HepG2 (cell line): ENCODE results near the gene ENO2. TPM values are rescaled to one million over a fixed set of nuclear protein-coding genes. Genes with fewer than 3 reads are reported as not detected.
A peak's percentile ranks its signal among the peaks of the same experiment; 100 is the strongest.

Experiments
- FOXJ3 ChIP-seq: sonication (generic); formaldehyde crosslinking; IDR thresholded peaks from 2 replicates; pipeline ENCODE4 v1.4.0; 2020; ENCODE audit warnings: missing genetic modification reagents, mild to moderate bottlenecking, borderline replicate concordance
- GABPA ChIP-seq, 2 experiments: IDR thresholded peaks; 2 replicates each; pipeline ENCODE4 v1.6.1; 2011 to 2016; ENCODE audit warnings: low read depth in 2 of 2, low read length in 1 of 2, missing biosample characterization in 1 of 2, missing genetic modification characterization in 1 of 2
- HNF1B ChIP-seq: sonication (generic); formaldehyde crosslinking; IDR thresholded peaks from 2 replicates; pipeline ENCODE4 v1.5.1; 2020; ENCODE audit warnings: mild to moderate bottlenecking, moderate library complexity, missing genetic modification reagents
- MED1 ChIP-seq: sonication (generic); formaldehyde crosslinking; IDR thresholded peaks from 2 replicates; pipeline ENCODE4 v1.4.0; 2020; ENCODE audit warnings: missing genetic modification reagents
- NCOA1 ChIP-seq: sonication (generic); formaldehyde crosslinking; IDR thresholded peaks from 2 replicates; pipeline ENCODE4 v1.9.0; 2021; ENCODE audit warnings: missing genetic modification reagents
- REPIN1 ChIP-seq: sonication (generic); formaldehyde crosslinking; IDR thresholded peaks from 2 replicates; pipeline ENCODE4 v1.8.0; 2022; ENCODE audit warnings: missing genetic modification reagents, low read depth, mild to moderate bottlenecking, borderline replicate concordance
- SALL2 ChIP-seq: sonication (generic); formaldehyde crosslinking; IDR thresholded peaks from 2 replicates; pipeline ENCODE4 v1.8.1; 2023; ENCODE audit warnings: mild to moderate bottlenecking, missing genetic modification reagents, inconsistent platforms
- SNAPC5 ChIP-seq: sonication (generic); formaldehyde crosslinking; IDR thresholded peaks from 2 replicates; pipeline ENCODE4 v1.8.1; 2023; ENCODE audit warnings: mild to moderate bottlenecking, missing genetic modification reagents, borderline replicate concordance
- SP4 ChIP-seq: sonication (generic); formaldehyde crosslinking; IDR thresholded peaks from 2 replicates; pipeline ENCODE4 v1.8.1; 2023; ENCODE audit warnings: mild to moderate bottlenecking, missing genetic modification reagents
- TRIM24 ChIP-seq: sonication (generic); formaldehyde crosslinking; IDR thresholded peaks from 2 replicates; pipeline ENCODE4 v1.8.0; 2022; ENCODE audit warnings: mild to moderate bottlenecking, missing genetic modification reagents
- UBTF ChIP-seq: sonication (generic); formaldehyde crosslinking; IDR thresholded peaks from 2 replicates; pipeline ENCODE4 v1.4.0; 2020; ENCODE audit warnings: mild to moderate bottlenecking, missing genetic modification reagents
- ZEB1 ChIP-seq: IDR thresholded peaks from 2 replicates; pipeline ENCODE4 v1.6.1; 2012; ENCODE audit warnings: mild to moderate bottlenecking, low read depth, inconsistent platforms; ENCODE audit not compliant: insufficient replicate concordance
- ZFP41 ChIP-seq: sonication (generic); formaldehyde crosslinking; IDR thresholded peaks from 2 replicates; pipeline ENCODE4 v1.4.0; 2020; ENCODE audit warnings: mild to moderate bottlenecking, missing genetic modification reagents, borderline replicate concordance
- ZIK1 ChIP-seq: sonication (generic); formaldehyde crosslinking; IDR thresholded peaks from 2 replicates; pipeline ENCODE4 v1.5.0; 2020; ENCODE audit warnings: mild to moderate bottlenecking, low read depth, missing genetic modification reagents, borderline replicate concordance
- ZNF3 ChIP-seq: IDR thresholded peaks from 2 replicates; pipeline ENCODE4 v1.7.0; 2017; ENCODE audit warnings: inconsistent platforms
- ZNF430 ChIP-seq: sonication (generic); formaldehyde crosslinking; IDR thresholded peaks from 2 replicates; pipeline ENCODE4 v1.9.0; 2021; ENCODE audit warnings: mild to moderate bottlenecking, missing genetic modification reagents
- ZNF550 ChIP-seq: sonication (generic); formaldehyde crosslinking; IDR thresholded peaks from 2 replicates; pipeline ENCODE4 v1.4.0; 2020; ENCODE audit warnings: mild to moderate bottlenecking, missing genetic modification reagents, borderline replicate concordance
- ZNF556 ChIP-seq: sonication (generic); formaldehyde crosslinking; IDR thresholded peaks from 2 replicates; pipeline ENCODE4 v1.4.0; 2020; ENCODE audit warnings: mild to moderate bottlenecking, missing genetic modification reagents, borderline replicate concordance
- ZNF562 ChIP-seq: sonication (generic); formaldehyde crosslinking; IDR thresholded peaks from 2 replicates; pipeline ENCODE4 v1.8.0; 2022; ENCODE audit warnings: missing genetic modification reagents, borderline replicate concordance
- ZNF580 ChIP-seq: IDR thresholded peaks from 2 replicates; pipeline ENCODE4 v1.6.1; 2016; ENCODE audit warnings: low read depth, borderline replicate concordance
- ZNF773 ChIP-seq: sonication (generic); formaldehyde crosslinking; IDR thresholded peaks from 2 replicates; pipeline ENCODE4 v1.4.0; 2020; ENCODE audit warnings: missing genetic modification reagents, borderline replicate concordance
- ZZZ3 ChIP-seq: sonication (generic); formaldehyde crosslinking; IDR thresholded peaks from 2 replicates; pipeline ENCODE4 v1.4.0; 2020; ENCODE audit warnings: missing genetic modification reagents, mild to moderate bottlenecking, borderline replicate concordance
- polyA plus RNA-seq, 8 experiments: library from polyadenylated mRNA; depleted of rRNA in 3 of 8; stranded (reverse) in 7 of 8; unstranded in 1 of 8; fragments of >200 nt; fragmentation: Illumina TruSeq in 4 of 8; extraction: Trizol in 4 of 8; gene quantifications; 2 replicates each; pipeline versions ENCODE4 v1.2.1 to v1.2.3, GENCODE V29; 2011 to 2016; ENCODE audit warnings: low read depth in 4 of 8, missing spikeins in 1 of 8, mixed read lengths in 1 of 8; ENCODE audit not compliant: insufficient read depth in 1 of 8
- total RNA-seq, 5 experiments: library from RNA; depleted of rRNA; stranded (reverse); fragments of >200 nt; fragmentation: Illumina TruSeq; extraction: Trizol; gene quantifications; 2 replicates each; pipeline ENCODE4 v1.2.3, GENCODE V29; 2016; ENCODE audit warnings: low read depth in 1 of 5

ENO2 gene
- total and polyA plus RNA-seq, 2 of the 13 experiments (the other 11 are each of a cell fraction or from before 2014, with no cell fraction given), result 19.3 to 136 TPM

- TF ChIP-seq GABPA (IDR thresholded peaks at IDR 0.05; ENCODE audit: low read depth, low read length), result no peak
- peak; percentile 61 for TF ChIP-seq GABPA (CRISPR knock-in tag; IDR thresholded peaks at IDR 0.05; ENCODE audit: low read depth)
- TF ChIP-seq ZNF773 (CRISPR knock-in tag), result no peak
- peak; percentile 14; the same call in 1 of the 2 replicates for TF ChIP-seq MED1 (CRISPR knock-in tag)
- TF ChIP-seq REPIN1 (CRISPR knock-in tag), result peak; percentile 76
- TF ChIP-seq ZNF430 (CRISPR knock-in tag), result peak; percentile 72; the same call in 1 of the 2 replicates
- TF ChIP-seq UBTF (CRISPR knock-in tag), result peak; percentile 76; the same call in 1 of the 2 replicates
- TF ChIP-seq ZFP41, result 0 out of 2 replicates have a peak, but pooled peaks have one; percentile 5
- no peak for TF ChIP-seq SNAPC5 (CRISPR knock-in tag)
- TF ChIP-seq SP4 (CRISPR knock-in tag), result peak; percentile 97
- TF ChIP-seq ZNF550 (CRISPR knock-in tag), result no peak
- no peak for TF ChIP-seq FOXJ3
- no peak; the same call in 1 of the 2 replicates for TF ChIP-seq SALL2 (CRISPR knock-in tag)
- TF ChIP-seq ZNF3 (CRISPR knock-in tag), result no peak
- no peak; the same call in 1 of the 2 replicates for TF ChIP-seq ZNF580 (CRISPR knock-in tag)
- peak; percentile 69; the same call in 1 of the 2 replicates for TF ChIP-seq ZIK1 (CRISPR knock-in tag)
- no peak for TF ChIP-seq TRIM24
- no peak for TF ChIP-seq ZZZ3 (CRISPR knock-in tag)
- no peak for TF ChIP-seq ZEB1
- TF ChIP-seq HNF1B (CRISPR knock-in tag), result peak; percentile 9; the same call in 1 of the 2 replicates
- no peak for TF ChIP-seq ZNF556
- TF ChIP-seq NCOA1 (CRISPR knock-in tag), result peak; percentile 63; the same call in 1 of the 2 replicates
- no peak for TF ChIP-seq ZNF562 (CRISPR knock-in tag)
These were observed 41.0 kb upstream of the ENO2 start, which contains the start of gene SPSB2 (continued) for GRCh38 chr12:6873094-6874014.
